Dendritic cell treated with granulocyte-macrophage colony-stimulating factor and Interleukin-4, amounts not matched to agents 40 ng/mL and 50 ng/mL, for 4 days (primary cell): ENCODE measurements around the gene TAF4B.
"Not testable (repeated sequence)": the region's sequence is repeated elsewhere in the genome, so short reads cannot be mapped to it uniquely, and the experiment has no call there.

Experiments
- H3K27ac Mint-ChIP-seq: one replicate; pipeline ENCODE4 v1.8.0; 2022; ENCODE audit warnings: mild to moderate bottlenecking, mixed read lengths
- H3K27me3 Mint-ChIP-seq: one replicate; pipeline ENCODE4 v1.8.0; 2022; ENCODE audit warnings: mild to moderate bottlenecking, mixed read lengths
- H3K36me3 Mint-ChIP-seq: one replicate; pipeline ENCODE4 v1.8.0; 2022; ENCODE audit warnings: low read depth, mixed read lengths
- H3K4me1 Mint-ChIP-seq: one replicate; pipeline ENCODE4 v1.8.0; 2022; ENCODE audit warnings: low read depth, mixed read lengths
- H3K4me3 Mint-ChIP-seq: one replicate; pipeline ENCODE4 v1.8.0; 2022; ENCODE audit warnings: mild to moderate bottlenecking, moderate library complexity, mixed read lengths
- H3K9me3 Mint-ChIP-seq: one replicate; pipeline ENCODE4 v1.8.0; 2022; ENCODE audit warnings: mixed read lengths
- intact Hi-C: fragments of 100-400 bp; cut with micrococcal nuclease; formaldehyde crosslinking; loops from one replicate; pipeline ENCODE4 v1.15.0; 2022

Gene TAF4B

GRCh38 chr18:26215247-26215970 is 10.8 kb upstream of the TAF4B start:
- H3K4me3 Mint-ChIP-seq = peak overlapping the region; percentile 66
- peaks cover 16% of the 10 kb centered on the region for H3K4me1 Mint-ChIP-seq
- intact Hi-C loops = no loop called here
- no peaks in the 10 kb centered on the region for H3K27me3 Mint-ChIP-seq
- no peaks in the 10 kb centered on the region for H3K36me3 Mint-ChIP-seq
- H3K9me3 Mint-ChIP-seq = no peaks in the 10 kb centered on the region
- peak overlapping the region; percentile 45 for H3K27ac Mint-ChIP-seq

GRCh38 chr18:26225022-26225693 is 1.1 kb upstream of the TAF4B start:
- Mint-ChIP-seq H3K4me1 (peaks cover 18% of the 10 kb centered on the region), H3K27me3 (peaks cover 13% of the 10 kb centered on the region), H3K27ac (peak overlapping the region; percentile 99), H3K4me3 (no peak overlapping the region), H3K9me3 (no peaks in the 10 kb centered on the region), H3K36me3 (peaks cover 6% of the 10 kb centered on the region)
- intact Hi-C loops = loop anchor here (5.0 kb wide), 1 partner anchor 322 kb away; the partner anchor contains the start of gene KCTD1

GRCh38 chr18:26225915-26226228 is 373 bp upstream of the TAF4B start:
- intact Hi-C loops = loop anchor here (2.0 to 5.0 kb wide), 2 partner anchors 135 to 321 kb away; partner anchors contain the start of genes KCTD1 and SS18
- H3K9me3 Mint-ChIP-seq = no peaks in the 10 kb centered on the region
- peaks cover 13% of the 10 kb centered on the region for H3K27me3 Mint-ChIP-seq
- peak overlapping the region; percentile 99 for H3K27ac Mint-ChIP-seq
- H3K4me3 Mint-ChIP-seq = peak overlapping the region; percentile 96
- peaks cover 18% of the 10 kb centered on the region for H3K4me1 Mint-ChIP-seq
- peaks cover 6% of the 10 kb centered on the region for H3K36me3 Mint-ChIP-seq

- H3K4me1 Mint-ChIP-seq = peaks cover 18% of the 10 kb centered on the region
- H3K36me3 Mint-ChIP-seq = peaks cover 6% of the 10 kb centered on the region
- peak overlapping the region; percentile 96 for H3K4me3 Mint-ChIP-seq
- peaks cover 7% of the 10 kb centered on the region for H3K27me3 Mint-ChIP-seq
- H3K9me3 Mint-ChIP-seq = peaks cover 7% of the 10 kb centered on the region
- intact Hi-C loops = loop anchor here (2.0 to 5.0 kb wide), 2 partner anchors 136 to 320 kb away; partner anchors contain the start of genes KCTD1 and SS18
- peak overlapping the region; percentile 99 for H3K27ac Mint-ChIP-seq
Measured at GRCh38 chr18:26227051-26227670, 916 bp downstream of the TAF4B start.

GRCh38 chr18:26228562-26229260 is 2.5 kb downstream of the TAF4B start:
- intact Hi-C loops = loop anchor here (5.0 kb wide), 1 partner anchor 319 kb away; the partner anchor contains the start of gene KCTD1
- Mint-ChIP-seq H3K4me1 (peaks cover 27% of the 10 kb centered on the region), H3K27me3 (peaks cover 6% of the 10 kb centered on the region), H3K9me3 (peaks cover 9% of the 10 kb centered on the region), H3K27ac (no peak overlapping the region), H3K36me3 (peaks cover 6% of the 10 kb centered on the region), H3K4me3 (no peak overlapping the region)

- intact Hi-C loops = no loop called here
- Mint-ChIP-seq H3K27ac (no peak overlapping the region), H3K9me3 (peaks cover 9% of the 10 kb centered on the region), H3K4me3 (no peak overlapping the region), H3K36me3 (peaks cover 6% of the 10 kb centered on the region), H3K27me3 (peaks cover 4% of the 10 kb centered on the region), H3K4me1 (peaks cover 23% of the 10 kb centered on the region)
Measured at GRCh38 chr18:26230497-26230896, 4.3 kb downstream of the TAF4B start.

GRCh38 chr18:26233208-26233607 is 7.0 kb downstream of the TAF4B start:
- Mint-ChIP-seq H3K4me3 (no peak overlapping the region), H3K27ac (no peak overlapping the region), H3K27me3 (no peaks in the 10 kb centered on the region), H3K36me3 (no peaks in the 10 kb centered on the region), H3K4me1 (peaks cover 8% of the 10 kb centered on the region), H3K9me3 (peaks cover 9% of the 10 kb centered on the region)
- intact Hi-C loops = no loop called here

- H3K36me3 Mint-ChIP-seq, H3K27me3 Mint-ChIP-seq, H3K4me3 Mint-ChIP-seq, H3K27ac Mint-ChIP-seq, intact Hi-C loops, H3K4me1 Mint-ChIP-seq: not testable (repeated sequence)
- peaks cover 15% of the 10 kb centered on the region for H3K9me3 Mint-ChIP-seq
Measured at GRCh38 chr18:26237363-26237762, 11.1 kb downstream of the TAF4B start.

GRCh38 chr18:26238718-26239117 is 12.5 kb downstream of the TAF4B start:
- intact Hi-C loops, H3K27me3 Mint-ChIP-seq, H3K4me1 Mint-ChIP-seq, H3K36me3 Mint-ChIP-seq, H3K27ac Mint-ChIP-seq, H3K4me3 Mint-ChIP-seq: not testable (repeated sequence)
- peaks cover 29% of the 10 kb centered on the region for H3K9me3 Mint-ChIP-seq

- intact Hi-C loops, H3K36me3 Mint-ChIP-seq, H3K4me3 Mint-ChIP-seq: not testable (repeated sequence)
Measured at GRCh38 chr18:26242392-26242791, 16.1 kb downstream of the TAF4B start.

GRCh38 chr18:26245434-26245833 is 19.2 kb downstream of the TAF4B start:
- not testable (repeated sequence) for H3K36me3 Mint-ChIP-seq, H3K27me3 Mint-ChIP-seq

More at GRCh38 chr18:26242392-26242791, 16.1 kb downstream of the TAF4B start:
- not testable (repeated sequence) for H3K27ac Mint-ChIP-seq, H3K4me1 Mint-ChIP-seq, H3K27me3 Mint-ChIP-seq
- peaks cover 50% of the 10 kb centered on the region for H3K9me3 Mint-ChIP-seq

GRCh38 chr18:26252411-26252810 is 26.2 kb downstream of the TAF4B start:
- Mint-ChIP-seq H3K9me3 (no peaks in the 10 kb centered on the region), H3K27ac (no peak overlapping the region), H3K4me3 (no peak overlapping the region), H3K27me3 (no peaks in the 10 kb centered on the region), H3K4me1 (peaks cover 16% of the 10 kb centered on the region), H3K36me3 (no peaks in the 10 kb centered on the region)
- intact Hi-C loops = no loop called here

More at GRCh38 chr18:26245434-26245833, 19.2 kb downstream of the TAF4B start:
- peaks cover 50% of the 10 kb centered on the region for H3K9me3 Mint-ChIP-seq
- intact Hi-C loops, H3K27ac Mint-ChIP-seq, H3K4me3 Mint-ChIP-seq, H3K4me1 Mint-ChIP-seq: not testable (repeated sequence)

- H3K27ac Mint-ChIP-seq, H3K4me3 Mint-ChIP-seq: not testable (repeated sequence)
Measured at GRCh38 chr18:26254808-26255207, 28.6 kb downstream of the TAF4B start.

More at GRCh38 chr18:26254808-26255207, 28.6 kb downstream of the TAF4B start:
- H3K27me3 Mint-ChIP-seq, H3K36me3 Mint-ChIP-seq, intact Hi-C loops, H3K9me3 Mint-ChIP-seq: not testable (repeated sequence)
- H3K4me1 Mint-ChIP-seq = peaks cover 16% of the 10 kb centered on the region
